Neural cell (in vitro differentiated cells): ENCODE data around the gene CLDN15.

ENCODE experiments used
- CTCF ChIP-seq: fragments of 450-650 bp; IDR thresholded peaks from 2 replicates; pipeline ENCODE4 v1.5.1; 2014; ENCODE audit warnings: antibody characterized with exemption, mild to moderate bottlenecking, moderate library complexity; ENCODE audit not compliant: poor library complexity, severe bottlenecking
- EP300 ChIP-seq: fragments of 450-650 bp; conservative IDR thresholded peaks from 2 replicates; pipeline ENCODE4 v1.6.1; 2014; ENCODE audit warnings: antibody characterized with exemption, mild to moderate bottlenecking, moderate library complexity; ENCODE audit not compliant: poor library complexity, severe bottlenecking
- EZH2 ChIP-seq: fragments of 200-600, 300-800 bp; shearing (Covaris generic), sonication (generic); IDR thresholded peaks from 2 replicates; pipeline ENCODE4 v1.6.1; 2014; ENCODE audit warnings: antibody characterized with exemption, low read length, borderline replicate concordance, mild to moderate bottlenecking; ENCODE audit not compliant: insufficient read depth, poor library complexity, severe bottlenecking
- MXI1 ChIP-seq: fragments of 450-650 bp; conservative IDR thresholded peaks from 2 replicates; pipeline ENCODE4 v1.6.1; 2014; ENCODE audit warnings: antibody characterized with exemption, mild to moderate bottlenecking; ENCODE audit not compliant: poor library complexity, severe bottlenecking
- POLR2AphosphoS5 ChIP-seq: IDR thresholded peaks from 2 replicates; pipeline ENCODE4 v1.6.1; 2012
- RAD21 ChIP-seq: fragments of 450-650 bp; conservative IDR thresholded peaks from 2 replicates; pipeline ENCODE4 v1.6.1; 2014; ENCODE audit warnings: antibody characterized with exemption, mild to moderate bottlenecking, moderate library complexity
- REST ChIP-seq: IDR thresholded peaks from 2 replicates; pipeline ENCODE4 v1.6.1; 2012; ENCODE audit warnings: borderline replicate concordance
- SMC3 ChIP-seq: fragments of 450-650 bp; conservative IDR thresholded peaks from 2 replicates; pipeline ENCODE4 v1.6.1; 2014; ENCODE audit warnings: antibody characterized with exemption, mild to moderate bottlenecking, moderate library complexity; ENCODE audit not compliant: poor library complexity
- TAF1 ChIP-seq: IDR thresholded peaks from 2 replicates; pipeline ENCODE4 v1.6.1; 2012; ENCODE audit warnings: low read depth

GRCh38 chr7:101222275-101222830, 15.2 kb downstream of the CLDN15 start:
- TF ChIP-seq RAD21 (no peak), EZH2 (no peak), CTCF (no peak), MXI1 (no peak), TAF1 (no peak), EP300 (no peak), REST (no peak), POLR2AphosphoS5 (no peak), SMC3 (no peak)
